Left renal cortex interstitium (tissue), 4 donors: Measurements from ENCODE around the gene ACAD11. TPM values are rescaled to one million over a fixed set of nuclear protein-coding genes. Genes with fewer than 3 reads are reported as not detected.
A peak's percentile ranks its signal among the peaks of the same experiment; 100 is the strongest.
"Not testable (repeated sequence)": the region's sequence is repeated elsewhere in the genome, so short reads cannot be mapped to it uniquely, and the experiment has no call there.

Experiments
- DNase-seq, 4 donors: peaks; one replicate each; pipeline ENCODE4 v3.0.0-alpha.2; 2013; ENCODE audit warnings: low read depth in 4 of 4, low spot score in 2 of 4, missing footprints in 1 of 4
- polyA plus RNA-seq, 4 donors: library from polyadenylated mRNA; unstranded; fragments of 120-200 nt; gene quantifications; one replicate each; pipeline ENCODE4 v1.2.1, GENCODE V29; 2013; ENCODE audit not compliant: insufficient read length in 4 of 4

The ACAD11 gene
- polyA plus RNA-seq, 4 donors, result 23.3 to 54.2 (median 37.6) TPM

GRCh38 chr3:132556508-132557159 lies 103.0 kb downstream of the ACAD11 start:
- DNase-seq, result no peak

- DNase-seq, result not testable (repeated sequence)
These were observed 103.6 kb downstream of the ACAD11 start for GRCh38 chr3:132556036-132556386.

GRCh38 chr3:132555306-132556035 lies 104.1 kb downstream of the ACAD11 start:
- DNase-seq, result no peak

GRCh38 chr3:132554437-132554836 lies 105.2 kb downstream of the ACAD11 start:
- no peak for DNase-seq

GRCh38 chr3:132553826-132554225 lies 105.8 kb downstream of the ACAD11 start:
- no peak for DNase-seq

GRCh38 chr3:132550579-132551305 lies 108.9 kb downstream of the ACAD11 start:
- no peak for DNase-seq

GRCh38 chr3:132549890-132550578 lies 109.6 kb downstream of the ACAD11 start:
- DNase-seq, result no peak

- DNase-seq, result no peak
These were observed 110.4 kb downstream of the ACAD11 start for GRCh38 chr3:132549169-132549568.

- no peak for DNase-seq
These were observed 114.1 kb downstream of the ACAD11 start for GRCh38 chr3:132545471-132545870.

- DNase-seq, result no peak
These were observed 115.5 kb downstream of the ACAD11 start for GRCh38 chr3:132544130-132544529.

- DNase-seq, result no peak
These were observed 116.4 kb downstream of the ACAD11 start for GRCh38 chr3:132543011-132543739.

- DNase-seq, result no peak
These were observed 117.0 kb downstream of the ACAD11 start for GRCh38 chr3:132542577-132542976.

GRCh38 chr3:132539681-132540080 lies 119.9 kb downstream of the ACAD11 start:
- no peak for DNase-seq

GRCh38 chr3:132538072-132538471 lies 121.5 kb downstream of the ACAD11 start:
- DNase-seq, result no peak

GRCh38 chr3:132537297-132537696 lies 122.3 kb downstream of the ACAD11 start:
- no peak for DNase-seq

- DNase-seq, result no peak
These were observed 123.0 kb downstream of the ACAD11 start for GRCh38 chr3:132536442-132537153.

GRCh38 chr3:132535575-132536441 lies 123.8 kb downstream of the ACAD11 start:
- peak in 3 of 4 donors; percentile 18 to 38 (median 26) for DNase-seq

GRCh38 chr3:132530624-132531023 lies 129.0 kb downstream of the ACAD11 start:
- no peak for DNase-seq

- no peak for DNase-seq
These were observed 137.3 kb downstream of the ACAD11 start for GRCh38 chr3:132522353-132522752.
